Measurements from ENCODE around the gene C19orf25. TPM values are rescaled to one million over a fixed set of nuclear protein-coding genes. Genes with fewer than 3 reads are reported as not detected.
"Not testable (repeated sequence)": the region's sequence is repeated elsewhere in the genome, so short reads cannot be mapped to it uniquely, and the experiment has no call there.

C19orf25 gene
- total RNA-seq, 2 experiments from 2014 or later, result 17.5 to 20.8 TPM

GRCh38 chr19:1439525-1440417 lies 39.2 kb downstream of the C19orf25 start:
- peak overlapping the region; percentile 98 for H3K4me3 Mint-ChIP-seq
- CTCF ChIA-PET, result interaction anchor here (0.5 kb wide), 1 partner anchor 724 kb away, joined by 4 read pairs; no protein-coding TSS in a partner anchor
- DNase-seq; H3K9me3 Mint-ChIP-seq; H3K27me3 Mint-ChIP-seq (ENCODE audit: low read depth): not testable (repeated sequence)
- H3K36me3 Mint-ChIP-seq (ENCODE audit: low read depth), result peaks cover 44% of the 10 kb centered on the region
- intact Hi-C loops (cut with micrococcal nuclease), result loop anchor here (2.0 to 5.0 kb wide), 2 partner anchors 38 to 57 kb away; partner anchors contain the start of genes C19orf25 and NDUFS7
- peaks cover 42% of the 10 kb centered on the region for H3K4me1 Mint-ChIP-seq (ENCODE audit: low read depth)
- peak overlapping the region; percentile 99 for H3K27ac Mint-ChIP-seq

DNA sequence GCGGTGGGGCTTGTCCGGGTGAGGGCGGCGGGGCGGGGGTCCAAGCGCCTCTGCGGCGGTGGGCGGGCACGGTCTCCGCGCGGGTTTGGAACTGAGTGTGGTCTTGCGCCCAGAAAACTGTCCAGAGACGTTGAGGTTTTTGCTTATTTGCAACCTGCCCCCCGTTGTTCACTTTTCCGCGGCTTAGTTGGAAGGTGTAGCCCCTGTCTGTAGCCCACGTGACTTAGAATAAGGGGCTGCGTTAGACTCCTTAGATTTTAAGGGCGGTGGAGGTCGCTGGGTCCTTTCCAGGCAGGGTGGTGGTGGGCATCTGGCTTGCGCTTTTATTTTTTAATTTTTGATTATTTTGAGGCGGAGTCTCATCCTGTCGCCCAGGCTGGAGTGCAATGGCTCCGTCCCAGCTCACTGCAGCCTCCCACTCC lies 40.1 kb downstream of the C19orf25 start:
- Mint-ChIP-seq H3K9me3 (no peaks in the 10 kb centered on the region), H3K4me1 (ENCODE audit: low read depth) (peaks cover 40% of the 10 kb centered on the region), H3K27ac (peak overlapping the region; percentile 99), H3K27me3 (ENCODE audit: low read depth) (no peaks in the 10 kb centered on the region), H3K36me3 (ENCODE audit: low read depth) (peaks cover 44% of the 10 kb centered on the region), H3K4me3 (peak overlapping the region; percentile 98)
- CTCF ChIA-PET, result interaction anchor here (0.5 to 0.7 kb wide), 2 partner anchors 154 to 724 kb away, joined by 3 to 4 read pairs; partner anchors contain the start of gene MBD3
- DNase-seq, result no peak
- intact Hi-C loops (cut with micrococcal nuclease), result loop anchor here (1.0 to 5.0 kb wide), 5 partner anchors 32 to 164 kb away; partner anchors contain the start of genes ADAMTSL5, C19orf25, DAZAP1 and FAM174C

- intact Hi-C loops (cut with micrococcal nuclease), result loop anchor here (1.0 to 5.0 kb wide), 5 partner anchors 31 to 163 kb away; partner anchors contain the start of genes ADAMTSL5, C19orf25, DAZAP1 and FAM174C
Measured at GRCh38 chr19:1438035-1438932, 40.7 kb downstream of the C19orf25 start, which contains the start of gene RPS15. Gene RPS15 (plus strand): TSS chr19:1438396. CDS start chr19:1438426, 30 bp downstream.

GRCh38 chr19:1437609-1438008 lies 41.4 kb downstream of the C19orf25 start:
- DNase-seq, result no peak
- peak overlapping the region; percentile 98 for H3K4me3 Mint-ChIP-seq
- CTCF ChIA-PET, result interaction anchor here (1.0 to 1.2 kb wide), 2 partner anchors 16 to 35 kb away, joined by 3 to 4 read pairs; no protein-coding TSS in a partner anchor
- H3K36me3 Mint-ChIP-seq (ENCODE audit: low read depth), result peaks cover 45% of the 10 kb centered on the region
- H3K27me3 Mint-ChIP-seq (ENCODE audit: low read depth), result no peaks in the 10 kb centered on the region
- H3K9me3 Mint-ChIP-seq, result no peaks in the 10 kb centered on the region
- no peak overlapping the region for H3K27ac Mint-ChIP-seq
- peaks cover 40% of the 10 kb centered on the region for H3K4me1 Mint-ChIP-seq (ENCODE audit: low read depth)
- intact Hi-C loops (cut with micrococcal nuclease), result loop anchor here (1.0 to 5.0 kb wide), 5 partner anchors 30 to 162 kb away; partner anchors contain the start of genes ADAMTSL5, C19orf25, DAZAP1 and FAM174C

More at GRCh38 chr19:1438035-1438932, 40.7 kb downstream of the C19orf25 start, which contains the start of gene RPS15:
- Mint-ChIP-seq H3K4me1 (ENCODE audit: low read depth) (peaks cover 40% of the 10 kb centered on the region), H3K36me3 (ENCODE audit: low read depth) (peaks cover 44% of the 10 kb centered on the region), H3K9me3 (no peaks in the 10 kb centered on the region), H3K27ac (peak within 1 kb of the TSS; percentile 99), H3K27me3 (ENCODE audit: low read depth) (no peaks in the 10 kb centered on the region), H3K4me3 (peak within 1 kb of the TSS; percentile 98)
- CTCF ChIA-PET, result interaction anchor here (0.7 to 1.2 kb wide), 3 partner anchors 17 to 155 kb away, joined by 3 to 4 read pairs (median 3); partner anchors contain the start of gene MBD3
- DNase-seq, result peak; percentile 96

DNA sequence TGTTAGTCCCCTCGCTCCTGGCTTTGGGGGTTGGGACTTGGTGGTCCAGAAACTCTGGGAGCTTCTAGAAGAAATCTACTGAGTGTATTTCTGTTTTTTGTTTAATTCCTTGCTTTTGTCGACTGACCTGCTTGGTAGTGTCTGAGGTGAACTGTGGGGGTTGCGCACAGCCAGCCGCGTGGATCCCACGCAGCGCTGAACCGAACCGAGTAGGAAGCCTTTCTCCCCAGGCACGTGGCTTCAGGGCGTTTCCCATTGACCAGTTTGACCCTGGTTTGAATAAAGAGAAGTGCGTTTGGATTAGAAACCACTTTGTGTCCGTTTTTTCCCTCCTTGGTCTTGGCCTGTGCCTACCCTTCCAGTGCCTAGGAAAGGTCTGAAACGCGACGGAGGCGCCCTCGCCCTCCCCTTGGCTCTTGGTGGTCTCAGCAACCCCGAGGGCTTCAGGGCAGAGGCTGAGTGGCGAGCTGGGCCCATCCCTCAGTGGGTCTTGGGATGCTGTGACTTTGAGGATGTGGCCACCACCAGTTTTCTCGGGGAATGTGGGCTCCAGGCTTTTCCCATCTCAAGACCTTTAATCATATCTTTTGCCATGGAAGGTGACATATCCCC lies 43.5 kb downstream of the C19orf25 start:
- Mint-ChIP-seq H3K4me1 (ENCODE audit: low read depth) (peaks cover 24% of the 10 kb centered on the region), H3K4me3 (no peak overlapping the region), H3K27me3 (ENCODE audit: low read depth) (no peaks in the 10 kb centered on the region), H3K36me3 (ENCODE audit: low read depth) (peaks cover 32% of the 10 kb centered on the region), H3K9me3 (no peaks in the 10 kb centered on the region), H3K27ac (no peak overlapping the region)
- intact Hi-C loops (cut with micrococcal nuclease), result loop anchor here (5.0 kb wide), 1 partner anchor 42 kb away; the partner anchor contains the start of gene C19orf25
- DNase-seq, result no peak
- CTCF ChIA-PET, result no interaction called here

- DNase-seq, result no peak
- CTCF ChIA-PET, result no interaction called here
- Mint-ChIP-seq H3K4me1 (ENCODE audit: low read depth) (peaks cover 15% of the 10 kb centered on the region), H3K36me3 (ENCODE audit: low read depth) (peaks cover 26% of the 10 kb centered on the region), H3K4me3 (no peak overlapping the region), H3K27ac (no peak overlapping the region), H3K27me3 (ENCODE audit: low read depth) (no peaks in the 10 kb centered on the region), H3K9me3 (no peaks in the 10 kb centered on the region)
- intact Hi-C loops (cut with micrococcal nuclease), result loop anchor here (5.0 kb wide), 1 partner anchor 43 kb away; the partner anchor contains the start of gene C19orf25
Measured at GRCh38 chr19:1434577-1435060, 44.4 kb downstream of the C19orf25 start.

DNA sequence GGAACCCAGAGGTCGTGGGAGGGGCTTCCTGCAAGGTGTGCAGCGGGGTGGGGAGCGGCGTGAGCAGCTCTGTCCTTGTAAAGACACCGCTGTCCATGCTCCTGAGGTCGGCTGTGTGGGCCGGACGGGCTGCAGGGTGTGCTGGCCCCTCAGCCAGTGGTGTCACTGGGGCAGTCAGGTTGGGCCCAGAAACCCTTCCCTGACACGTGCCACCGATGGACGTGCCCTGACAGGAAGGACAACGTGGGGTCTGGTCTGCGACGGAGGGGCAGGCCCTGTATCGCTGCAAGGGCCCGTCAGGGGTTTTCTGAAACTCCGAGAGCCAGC lies 45.0 kb downstream of the C19orf25 start:
- peaks cover 10% of the 10 kb centered on the region for H3K4me1 Mint-ChIP-seq (ENCODE audit: low read depth)
- H3K36me3 Mint-ChIP-seq (ENCODE audit: low read depth), result peaks cover 20% of the 10 kb centered on the region
- H3K9me3 Mint-ChIP-seq, result no peaks in the 10 kb centered on the region
- H3K27ac Mint-ChIP-seq, result no peak overlapping the region
- DNase-seq, result no peak
- no peaks in the 10 kb centered on the region for H3K27me3 Mint-ChIP-seq (ENCODE audit: low read depth)
- no peak overlapping the region for H3K4me3 Mint-ChIP-seq
- CTCF ChIA-PET, result no interaction called here
- intact Hi-C loops (cut with micrococcal nuclease), result no loop called here

GRCh38 chr19:1433119-1434039 lies 45.6 kb downstream of the C19orf25 start:
- CTCF ChIA-PET, result no interaction called here
- Mint-ChIP-seq H3K27ac (no peak overlapping the region), H3K36me3 (ENCODE audit: low read depth) (peaks cover 18% of the 10 kb centered on the region), H3K27me3 (ENCODE audit: low read depth) (no peaks in the 10 kb centered on the region), H3K4me3 (no peak overlapping the region), H3K4me1 (ENCODE audit: low read depth) (peaks cover 10% of the 10 kb centered on the region), H3K9me3 (no peaks in the 10 kb centered on the region)
- no peak for DNase-seq
- intact Hi-C loops (cut with micrococcal nuclease), result no loop called here

- intact Hi-C loops (cut with micrococcal nuclease), result no loop called here
- DNase-seq, result no peak
- H3K27ac Mint-ChIP-seq, result no peak overlapping the region
- H3K4me1 Mint-ChIP-seq (ENCODE audit: low read depth), result peaks cover 2% of the 10 kb centered on the region
- no peak overlapping the region for H3K4me3 Mint-ChIP-seq
- no peaks in the 10 kb centered on the region for H3K9me3 Mint-ChIP-seq
- CTCF ChIA-PET, result no interaction called here
- H3K27me3 Mint-ChIP-seq (ENCODE audit: low read depth), result no peaks in the 10 kb centered on the region
- H3K36me3 Mint-ChIP-seq (ENCODE audit: low read depth), result peaks cover 15% of the 10 kb centered on the region
Measured at GRCh38 chr19:1432507-1432887, 46.5 kb downstream of the C19orf25 start.

GRCh38 chr19:1431759-1432506 lies 47.1 kb downstream of the C19orf25 start:
- H3K4me1 Mint-ChIP-seq (ENCODE audit: low read depth), result peaks cover 2% of the 10 kb centered on the region
- H3K9me3 Mint-ChIP-seq, result no peaks in the 10 kb centered on the region
- no peaks in the 10 kb centered on the region for H3K27me3 Mint-ChIP-seq (ENCODE audit: low read depth)
- intact Hi-C loops (cut with micrococcal nuclease), result no loop called here
- no peak for DNase-seq
- no peak overlapping the region for H3K27ac Mint-ChIP-seq
- no peak overlapping the region for H3K4me3 Mint-ChIP-seq
- H3K36me3 Mint-ChIP-seq (ENCODE audit: low read depth), result peaks cover 15% of the 10 kb centered on the region
- CTCF ChIA-PET, result no interaction called here

All from activated naive CD4-positive, alpha-beta T cell treated with anti-CD3 and anti-CD28 coated beads for 36 hours (primary cell).